Measurements from ENCODE around the gene SCN9A.

- TF ChIP-seq, protein P1, sequence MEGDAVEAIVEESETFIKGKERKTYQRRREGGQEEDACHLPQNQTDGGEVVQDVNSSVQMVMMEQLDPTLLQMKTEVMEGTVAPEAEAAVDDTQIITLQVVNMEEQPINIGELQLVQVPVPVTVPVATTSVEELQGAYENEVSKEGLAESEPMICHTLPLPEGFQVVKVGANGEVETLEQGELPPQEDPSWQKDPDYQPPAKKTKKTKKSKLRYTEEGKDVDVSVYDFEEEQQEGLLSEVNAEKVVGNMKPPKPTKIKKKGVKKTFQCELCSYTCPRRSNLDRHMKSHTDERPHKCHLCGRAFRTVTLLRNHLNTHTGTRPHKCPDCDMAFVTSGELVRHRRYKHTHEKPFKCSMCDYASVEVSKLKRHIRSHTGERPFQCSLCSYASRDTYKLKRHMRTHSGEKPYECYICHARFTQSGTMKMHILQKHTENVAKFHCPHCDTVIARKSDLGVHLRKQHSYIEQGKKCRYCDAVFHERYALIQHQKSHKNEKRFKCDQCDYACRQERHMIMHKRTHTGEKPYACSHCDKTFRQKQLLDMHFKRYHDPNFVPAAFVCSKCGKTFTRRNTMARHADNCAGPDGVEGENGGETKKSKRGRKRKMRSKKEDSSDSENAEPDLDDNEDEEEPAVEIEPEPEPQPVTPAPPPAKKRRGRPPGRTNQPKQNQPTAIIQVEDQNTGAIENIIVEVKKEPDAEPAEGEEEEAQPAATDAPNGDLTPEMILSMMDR (IDR thresholded peaks at IDR 0.05): no peak; the same call in 1 of the 2 replicates
- no peak for TF ChIP-seq ZFX (IDR thresholded peaks at IDR 0.05; ENCODE audit: borderline replicate concordance)
Observed at GRCh38 chr2:166417669-166418068, 41.9 kb upstream of the SCN9A start.

Data from 22Rv1 (cell line).